ENCODE results near the gene KIF26B.
"Not testable (repeated sequence)": the region's sequence is repeated elsewhere in the genome, so short reads cannot be mapped to it uniquely, and the experiment has no call there.

Gene KIF26B

DNA sequence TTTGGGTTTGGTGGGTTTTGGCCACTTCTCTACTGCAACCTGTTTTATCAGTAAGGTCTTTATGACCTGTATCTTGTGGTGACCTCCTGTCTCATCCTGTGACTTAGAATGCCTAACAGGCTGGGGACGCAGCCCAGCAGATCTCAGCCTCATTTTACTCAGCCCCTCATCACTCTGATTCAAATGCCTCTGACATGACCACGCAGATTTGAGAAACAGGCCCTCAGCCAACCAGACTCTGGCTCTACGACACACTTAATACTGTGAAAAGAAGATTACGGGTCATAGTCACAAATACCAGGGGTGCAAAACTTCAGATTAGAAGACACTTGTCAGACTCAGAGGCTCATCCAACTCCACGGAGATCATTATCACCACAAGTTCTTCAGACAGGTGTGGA is 28.3 kb upstream of the KIF26B start:
- H3K27me3 Mint-ChIP-seq, result peaks cover 4% of the 10 kb centered on the region
- no peak overlapping the region for H3K4me3 Mint-ChIP-seq
- no peak overlapping the region for H3K27ac Mint-ChIP-seq
- H3K9me3 Mint-ChIP-seq (ENCODE audit: low read depth), result no peaks in the 10 kb centered on the region
- H3K36me3 Mint-ChIP-seq, result no peaks in the 10 kb centered on the region
- no peaks in the 10 kb centered on the region for H3K4me1 Mint-ChIP-seq (ENCODE audit: low read depth)

GRCh38 chr1:245128381-245129101 is 26.2 kb upstream of the KIF26B start:
- Mint-ChIP-seq H3K36me3 (no peaks in the 10 kb centered on the region), H3K27me3 (peaks cover 4% of the 10 kb centered on the region), H3K4me3 (no peak overlapping the region), H3K4me1 (ENCODE audit: low read depth) (no peaks in the 10 kb centered on the region), H3K9me3 (ENCODE audit: low read depth) (no peaks in the 10 kb centered on the region), H3K27ac (no peak overlapping the region)

- Mint-ChIP-seq H3K36me3 (no peaks in the 10 kb centered on the region), H3K4me1 (ENCODE audit: low read depth) (no peaks in the 10 kb centered on the region), H3K4me3 (no peak overlapping the region), H3K9me3 (ENCODE audit: low read depth) (no peaks in the 10 kb centered on the region), H3K27me3 (peaks cover 4% of the 10 kb centered on the region), H3K27ac (no peak overlapping the region)
These were observed 25.2 kb upstream of the KIF26B start for GRCh38 chr1:245129319-245130240.

DNA sequence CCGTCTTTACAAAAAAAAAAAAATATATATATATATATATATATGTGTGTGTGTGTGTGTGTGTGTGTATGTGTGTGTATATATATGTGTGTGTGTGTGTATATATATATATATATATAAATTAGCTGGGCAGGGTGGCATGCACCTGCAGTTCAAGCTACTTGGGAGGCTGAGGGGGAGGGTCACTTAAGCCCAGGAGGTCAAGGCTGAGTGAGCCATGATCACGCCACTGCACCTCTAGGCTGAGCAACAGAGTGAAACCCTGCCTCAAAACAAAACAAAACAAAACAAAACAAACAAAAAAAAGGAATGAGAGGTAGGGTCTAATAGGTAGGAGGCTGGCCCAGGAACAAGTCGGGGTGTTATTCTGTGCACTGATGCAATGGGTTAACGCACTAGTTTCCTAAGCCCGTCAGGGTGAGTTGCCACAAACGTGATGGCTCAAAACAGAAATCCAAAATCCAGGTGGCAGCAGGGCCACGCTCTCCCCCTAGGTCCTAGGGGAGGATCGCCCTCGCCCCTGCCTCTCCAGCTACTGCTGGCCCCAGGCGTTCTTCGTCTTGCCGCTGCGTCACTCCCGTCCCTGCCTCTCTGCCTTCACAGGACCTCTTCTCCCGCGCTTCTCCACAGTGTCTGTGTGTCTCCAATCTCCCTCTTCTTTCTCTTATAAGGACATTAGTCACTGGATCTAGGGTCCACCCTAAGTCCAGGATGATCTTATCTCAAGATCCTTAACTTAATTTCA is 24.3 kb upstream of the KIF26B start:
- not testable (repeated sequence) for H3K27me3 Mint-ChIP-seq; H3K36me3 Mint-ChIP-seq; H3K4me3 Mint-ChIP-seq; H3K27ac Mint-ChIP-seq; H3K4me1 Mint-ChIP-seq (ENCODE audit: low read depth); H3K9me3 Mint-ChIP-seq (ENCODE audit: low read depth)

- Mint-ChIP-seq H3K27me3 (peaks cover 4% of the 10 kb centered on the region), H3K4me1 (ENCODE audit: low read depth) (no peaks in the 10 kb centered on the region), H3K27ac (no peak overlapping the region), H3K9me3 (ENCODE audit: low read depth) (no peaks in the 10 kb centered on the region), H3K36me3 (no peaks in the 10 kb centered on the region), H3K4me3 (no peak overlapping the region)
These were observed 23.8 kb upstream of the KIF26B start for GRCh38 chr1:245131026-245131393.

DNA sequence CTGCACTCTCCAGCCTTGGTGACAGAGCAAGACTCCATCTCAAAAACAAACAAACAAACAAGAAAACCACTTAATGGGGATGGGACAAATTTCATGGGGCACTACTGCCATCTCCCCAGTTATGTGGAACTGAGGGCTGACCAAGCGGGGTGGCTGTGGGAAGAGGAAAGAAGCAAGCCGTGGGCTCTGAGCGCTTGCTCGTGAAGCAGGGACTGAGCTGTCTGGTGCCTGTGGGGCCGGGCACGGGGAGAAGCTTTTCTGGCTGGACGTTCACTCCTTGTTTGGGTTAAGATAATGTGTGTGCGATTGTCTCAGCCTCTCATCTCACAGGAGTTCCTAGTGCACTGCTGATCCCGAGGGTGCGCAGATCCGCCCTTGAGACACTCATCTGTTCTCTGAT is 22.0 kb upstream of the KIF26B start:
- no peaks in the 10 kb centered on the region for H3K36me3 Mint-ChIP-seq
- peaks cover 4% of the 10 kb centered on the region for H3K27me3 Mint-ChIP-seq

GRCh38 chr1:245133995-245134715 is 20.6 kb upstream of the KIF26B start:
- no peaks in the 10 kb centered on the region for H3K4me1 Mint-ChIP-seq (ENCODE audit: low read depth)
- peaks cover 8% of the 10 kb centered on the region for H3K27me3 Mint-ChIP-seq
- H3K9me3 Mint-ChIP-seq (ENCODE audit: low read depth), result no peaks in the 10 kb centered on the region
- H3K4me3 Mint-ChIP-seq, result no peak overlapping the region
- H3K27ac Mint-ChIP-seq, result no peak overlapping the region
- H3K36me3 Mint-ChIP-seq, result no peaks in the 10 kb centered on the region

More for the DNA sequence above, 22.0 kb upstream of the KIF26B start:
- Mint-ChIP-seq H3K9me3 (ENCODE audit: low read depth) (no peaks in the 10 kb centered on the region), H3K4me1 (ENCODE audit: low read depth) (no peaks in the 10 kb centered on the region), H3K4me3 (no peak overlapping the region), H3K27ac (no peak overlapping the region)

DNA sequence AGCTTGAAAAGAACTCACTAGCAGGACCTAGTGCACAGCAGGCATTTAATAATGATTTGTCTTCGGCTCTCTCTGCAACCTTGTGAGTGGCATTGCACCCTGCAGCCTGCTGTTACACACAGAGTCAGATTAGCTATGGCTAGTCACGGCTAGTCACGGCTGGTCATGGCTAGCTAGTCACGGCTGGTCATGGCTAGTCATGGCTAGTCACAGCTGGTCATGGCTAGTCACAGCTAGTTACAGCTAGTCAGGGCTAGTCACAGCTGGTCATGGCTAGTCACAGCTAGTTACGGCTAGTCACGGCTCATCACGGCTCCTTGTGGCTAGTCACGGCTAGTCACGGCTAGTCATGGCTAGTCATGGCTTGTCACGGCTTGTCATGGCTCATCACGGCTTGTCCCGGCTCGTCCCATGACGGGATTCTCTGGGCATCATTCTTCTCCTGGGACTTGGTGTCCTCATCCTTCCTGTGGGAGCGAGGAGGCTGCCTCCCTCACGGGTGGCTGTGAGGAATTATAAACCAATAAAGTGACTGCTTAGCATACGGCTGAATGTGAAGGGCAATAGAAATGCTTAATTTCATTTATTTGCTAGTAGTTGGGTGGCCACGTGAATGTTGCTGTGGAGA is 12.5 kb upstream of the KIF26B start:
- no peaks in the 10 kb centered on the region for H3K9me3 Mint-ChIP-seq (ENCODE audit: low read depth)
- no peaks in the 10 kb centered on the region for H3K4me1 Mint-ChIP-seq (ENCODE audit: low read depth)
- no peaks in the 10 kb centered on the region for H3K36me3 Mint-ChIP-seq
- peaks cover 4% of the 10 kb centered on the region for H3K27me3 Mint-ChIP-seq
- no peak overlapping the region for H3K4me3 Mint-ChIP-seq
- no peak overlapping the region for H3K27ac Mint-ChIP-seq

DNA sequence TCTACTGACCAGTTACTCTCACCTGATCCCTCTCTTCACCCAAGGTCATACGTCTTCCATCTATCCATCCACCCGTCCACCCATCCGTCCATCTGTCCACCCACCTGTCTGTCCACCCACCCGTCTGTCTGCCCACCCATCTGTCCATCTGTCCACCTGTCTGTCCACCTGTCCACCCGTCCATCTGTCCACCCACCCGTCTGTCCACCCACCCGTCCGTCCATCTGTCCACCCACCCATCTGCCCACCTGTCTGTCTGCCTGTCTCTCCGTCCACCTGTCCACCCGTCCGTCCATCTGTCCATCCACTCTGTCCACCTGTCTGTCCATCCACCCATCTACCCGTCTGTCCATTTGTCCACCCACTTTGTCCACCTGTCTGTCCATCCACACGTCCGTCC is 11.8 kb upstream of the KIF26B start:
- H3K4me3 Mint-ChIP-seq, result no peak overlapping the region
- H3K27me3 Mint-ChIP-seq, result peaks cover 4% of the 10 kb centered on the region
- no peaks in the 10 kb centered on the region for H3K4me1 Mint-ChIP-seq (ENCODE audit: low read depth)
- no peak overlapping the region for H3K27ac Mint-ChIP-seq
- H3K9me3 Mint-ChIP-seq (ENCODE audit: low read depth), result no peaks in the 10 kb centered on the region
- no peaks in the 10 kb centered on the region for H3K36me3 Mint-ChIP-seq

DNA sequence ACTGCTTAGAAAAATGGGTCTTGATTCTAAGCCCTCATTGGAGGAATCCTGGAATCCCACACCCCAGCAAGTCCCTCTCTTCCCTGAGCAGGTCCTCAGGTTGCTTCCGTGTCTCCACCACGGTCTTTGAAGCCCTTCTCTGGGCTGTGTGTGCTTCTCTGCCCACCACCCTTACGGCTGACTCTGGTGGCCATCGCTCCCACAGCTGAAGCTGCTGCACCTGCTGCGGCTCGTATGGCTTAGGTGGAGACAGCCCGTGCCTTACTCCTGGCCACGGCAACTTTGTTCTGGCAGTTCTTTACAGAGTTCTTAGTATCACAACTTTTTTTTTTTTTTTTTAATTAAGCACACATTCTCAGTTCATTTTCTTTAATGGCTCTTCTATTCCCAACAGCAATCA is 10.9 kb upstream of the KIF26B start:
- Mint-ChIP-seq H3K27me3 (peaks cover 4% of the 10 kb centered on the region), H3K27ac (no peak overlapping the region), H3K4me1 (ENCODE audit: low read depth) (no peaks in the 10 kb centered on the region), H3K9me3 (ENCODE audit: low read depth) (no peaks in the 10 kb centered on the region), H3K36me3 (no peaks in the 10 kb centered on the region), H3K4me3 (no peak overlapping the region)

GRCh38 chr1:245148069-245148468 is 6.7 kb upstream of the KIF26B start:
- H3K9me3 Mint-ChIP-seq (ENCODE audit: low read depth), result no peaks in the 10 kb centered on the region

DNA sequence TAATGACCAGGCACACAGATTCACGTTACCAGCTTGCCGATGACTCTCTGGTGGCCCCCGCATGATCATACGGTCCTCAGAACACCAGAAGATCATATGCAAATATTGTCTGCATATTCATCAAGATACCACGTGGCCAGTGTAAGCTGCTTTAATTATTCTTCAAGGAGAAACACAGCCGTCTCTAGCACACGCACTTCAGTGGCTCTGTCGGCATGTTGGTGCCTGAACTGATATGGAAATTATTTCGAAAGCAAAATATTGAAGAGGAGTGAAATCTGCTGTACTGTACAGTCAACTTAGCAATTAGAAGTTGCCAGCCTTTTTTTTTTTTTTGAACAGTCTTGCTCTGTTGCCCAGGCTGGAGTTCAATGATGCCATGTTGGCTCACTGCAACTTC is 5.9 kb upstream of the KIF26B start:
- Mint-ChIP-seq H3K36me3 (no peaks in the 10 kb centered on the region), H3K27me3 (peaks cover 31% of the 10 kb centered on the region)

More at GRCh38 chr1:245148069-245148468, 6.7 kb upstream of the KIF26B start:
- Mint-ChIP-seq H3K27ac (no peak overlapping the region), H3K4me3 (no peak overlapping the region), H3K36me3 (no peaks in the 10 kb centered on the region), H3K27me3 (peaks cover 28% of the 10 kb centered on the region), H3K4me1 (ENCODE audit: low read depth) (peaks cover 1% of the 10 kb centered on the region)

GRCh38 chr1:245153081-245153551 is 1.7 kb upstream of the KIF26B start:
- Mint-ChIP-seq H3K4me3 (peak overlapping the region; percentile 81), H3K27ac (no peak overlapping the region), H3K4me1 (ENCODE audit: low read depth) (peaks cover 18% of the 10 kb centered on the region), H3K9me3 (ENCODE audit: low read depth) (no peaks in the 10 kb centered on the region), H3K36me3 (no peaks in the 10 kb centered on the region), H3K27me3 (peaks cover 42% of the 10 kb centered on the region)

More for the DNA sequence above, 5.9 kb upstream of the KIF26B start:
- Mint-ChIP-seq H3K27ac (no peak overlapping the region), H3K4me3 (no peak overlapping the region), H3K9me3 (ENCODE audit: low read depth) (no peaks in the 10 kb centered on the region), H3K4me1 (ENCODE audit: low read depth) (peaks cover 8% of the 10 kb centered on the region)
